ENCODE data around the gene APOD. TPM values are rescaled to one million over a fixed set of nuclear protein-coding genes. Genes with fewer than 3 reads are reported as not detected.

APOD gene
- total RNA-seq, 1 experiment from 2014 or later: not detected

DNA sequence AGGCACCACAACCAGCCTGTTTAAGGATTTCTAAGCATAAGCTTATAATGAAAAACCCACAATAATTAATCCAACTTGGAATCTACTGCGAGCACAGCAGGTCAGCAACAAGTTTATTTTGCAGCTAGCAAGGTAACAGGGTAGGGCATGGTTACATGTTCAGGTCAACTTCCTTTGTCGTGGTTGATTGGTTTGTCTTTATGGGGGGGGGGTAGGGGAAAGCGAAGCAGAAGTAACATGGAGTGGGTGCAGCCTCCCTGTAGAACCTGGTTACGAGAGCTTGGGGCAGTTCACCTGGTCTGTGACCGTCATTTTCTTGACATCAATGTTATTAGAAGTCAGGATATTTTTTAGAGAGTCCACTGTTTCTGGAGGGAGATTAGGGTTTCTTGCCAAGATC lies 15.1 kb downstream of the APOD start:
- no TSS peak for BruUV-seq (replicated peaks)
- DNase-seq (ENCODE audit: low read depth, low spot score) (no peak), ATAC-seq (no peak)
- intact Hi-C loops (cut with micrococcal nuclease; ENCODE audit: unreplicated experiment) (no loop called here), in situ Hi-C loops (cut with HindIII; ENCODE audit: low pct_unique_long_range_greater_than_20kb, low sequenced_read_pairs) (no loop called here)
- Histone ChIP-seq H3K4me1 (ENCODE audit: control insufficient read depth, insufficient read depth, low read length) (peaks cover 3% of the 10 kb centered on the region; the same call in 1 of the 2 replicates), H3K27me3 (ENCODE audit: control insufficient read depth, insufficient read depth, low read length) (no peaks in the 10 kb centered on the region), H3K27ac (ENCODE audit: low read length) (no peak overlapping the region), H3K9me3 (ENCODE audit: control insufficient read depth, insufficient read depth, low read depth, low read length) (no peaks in the 10 kb centered on the region), H3K4me3 (ENCODE audit: low read depth in 2 of 2, low read length in 2 of 2) (no peak overlapping the region), H3K36me3 (ENCODE audit: control insufficient read depth, insufficient read depth, low read length) (no peaks in the 10 kb centered on the region)
- TF ChIP-seq POLR2AphosphoS5 (IDR thresholded peaks at IDR 0.05; ENCODE audit: low read depth, low read length): no peak
- no peak for TF ChIP-seq SIN3A (IDR thresholded peaks at IDR 0.05; ENCODE audit: borderline replicate concordance, insufficient read depth, low read depth, low read length)
- TF ChIP-seq TCF7L2 (IDR thresholded peaks at IDR 0.05; ENCODE audit: low read depth, low read length): no peak
- no peak for TF ChIP-seq REST (IDR thresholded peaks at IDR 0.05; ENCODE audit: insufficient read depth in 1 of 2, low read depth in 2 of 2, low read length in 1 of 2)
- TF ChIP-seq CTCF (IDR thresholded peaks at IDR 0.05): no peak
- ChIA-PET CTCF (no interaction called here), POLR2A (interaction anchor here (0.5 kb wide), 1 partner anchor 26 kb away, joined by 3 read pairs; no protein-coding TSS in a partner anchor)

- ATAC-seq (peak; percentile 70; the same call in 1 of the 2 replicates), DNase-seq (ENCODE audit: low read depth, low spot score) (no peak)
- intact Hi-C loops (cut with micrococcal nuclease; ENCODE audit: unreplicated experiment): no loop called here
- H3K4me1 ChIP-seq (ENCODE audit: control insufficient read depth, insufficient read depth, low read length): peaks cover 3% of the 10 kb centered on the region; the same call in 1 of the 2 replicates
- TF ChIP-seq TCF7L2 (IDR thresholded peaks at IDR 0.05; ENCODE audit: low read depth, low read length): no peak
- no peak for TF ChIP-seq CTCF (IDR thresholded peaks at IDR 0.05)
- no peak for TF ChIP-seq POLR2AphosphoS5 (IDR thresholded peaks at IDR 0.05; ENCODE audit: low read depth, low read length)
- no peak for TF ChIP-seq SIN3A (IDR thresholded peaks at IDR 0.05; ENCODE audit: borderline replicate concordance, insufficient read depth, low read depth, low read length)
- no peak for TF ChIP-seq REST (IDR thresholded peaks at IDR 0.05; ENCODE audit: insufficient read depth in 1 of 2, low read depth in 2 of 2, low read length in 1 of 2)
- no peak overlapping the region for H3K4me3 ChIP-seq (ENCODE audit: low read depth in 2 of 2, low read length in 2 of 2)
- ChIA-PET CTCF (interaction anchor here (0.6 kb wide), 2 partner anchors 17 to 24 kb away, joined by 4 to 6 read pairs; no protein-coding TSS in a partner anchor), POLR2A (interaction anchor here (1.6 kb wide), 1 partner anchor 14 kb away, joined by 3 read pairs; no protein-coding TSS in a partner anchor)
- no peak overlapping the region for H3K27ac ChIP-seq (ENCODE audit: low read length)
- H3K27me3 ChIP-seq (ENCODE audit: control insufficient read depth, insufficient read depth, low read length): no peaks in the 10 kb centered on the region
- no TSS peak for BruUV-seq (replicated peaks)
- no peaks in the 10 kb centered on the region for H3K36me3 ChIP-seq (ENCODE audit: control insufficient read depth, insufficient read depth, low read length)
- in situ Hi-C loops (cut with HindIII; ENCODE audit: low pct_unique_long_range_greater_than_20kb, low sequenced_read_pairs): no loop called here
- no peaks in the 10 kb centered on the region for H3K9me3 ChIP-seq (ENCODE audit: control insufficient read depth, insufficient read depth, low read depth, low read length)
Measured at GRCh38 chr3:195566797-195567196, 16.9 kb downstream of the APOD start.

Data from Panc1 (cell line).